Measurements from ENCODE around the gene ADGRG2.
"Not testable (repeated sequence)": the region's sequence is repeated elsewhere in the genome, so short reads cannot be mapped to it uniquely, and the experiment has no call there.

Gene ADGRG2

GRCh38 chrX:19086102-19086772, 36.0 kb downstream of the ADGRG2 start:
- no peak for DNase-seq

DNA sequence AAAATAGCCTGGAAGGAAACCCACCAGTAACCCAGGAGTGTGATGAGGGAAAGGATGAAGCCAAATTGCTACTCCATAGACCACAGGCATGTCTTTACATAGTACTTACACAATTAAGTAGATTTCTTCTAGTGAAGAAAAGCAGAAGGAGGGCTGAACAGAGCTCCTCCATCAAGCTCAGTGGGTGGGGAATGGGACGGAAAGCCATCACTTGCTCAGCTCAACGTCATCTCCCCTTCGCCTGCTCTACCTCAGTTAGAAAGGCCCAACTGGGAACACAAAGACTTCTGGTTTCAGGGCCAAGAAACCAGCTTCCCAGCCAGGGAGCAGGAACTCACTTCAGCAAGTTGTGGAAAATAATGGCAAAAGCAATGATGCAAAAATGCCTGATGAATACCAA, 36.6 kb downstream of the ADGRG2 start:
- DNase-seq: no peak

GRCh38 chrX:19075754-19076153, 46.5 kb downstream of the ADGRG2 start:
- DNase-seq: no peak

DNA sequence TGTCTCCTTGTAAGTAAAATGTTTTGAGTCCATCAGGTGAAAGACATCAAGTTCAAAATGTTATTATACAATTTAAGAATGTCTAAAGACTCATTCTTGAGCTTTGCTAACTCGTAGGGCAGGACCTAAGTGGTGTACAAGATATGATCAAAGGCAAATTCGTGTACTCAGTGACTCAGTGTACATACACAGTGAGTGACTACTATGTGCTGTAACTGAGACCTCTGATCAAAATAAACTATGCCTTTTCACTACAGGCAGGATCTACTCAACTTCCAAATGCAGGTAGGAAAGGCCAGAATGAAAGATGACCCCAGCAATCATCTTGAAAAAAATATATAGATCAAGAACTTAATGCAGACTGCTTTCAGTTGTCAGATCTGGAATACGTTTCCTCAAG, 49.9 kb downstream of the ADGRG2 start:
- no peak for DNase-seq

DNA sequence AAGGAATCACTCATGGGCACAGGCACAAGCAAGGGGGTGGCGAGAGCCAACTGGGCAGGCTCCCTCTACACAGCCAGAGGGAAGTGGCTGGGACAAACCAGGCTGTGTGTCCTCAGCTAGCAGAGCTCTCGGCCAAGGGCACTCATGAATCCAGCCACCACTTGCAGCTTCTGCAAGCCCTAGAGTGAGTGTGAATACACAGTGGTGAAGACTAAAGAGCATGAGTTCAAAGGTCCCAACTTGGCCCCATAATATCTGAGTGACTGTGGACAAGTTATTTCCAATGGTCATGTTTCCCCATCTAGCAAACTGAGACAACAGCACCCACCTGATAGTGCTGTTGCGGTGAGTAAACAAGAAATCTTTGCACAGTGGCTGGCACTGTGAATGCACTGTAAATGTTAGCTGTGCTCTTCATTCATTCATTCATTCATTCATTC, 51.7 kb downstream of the ADGRG2 start:
- no peak for DNase-seq

DNA sequence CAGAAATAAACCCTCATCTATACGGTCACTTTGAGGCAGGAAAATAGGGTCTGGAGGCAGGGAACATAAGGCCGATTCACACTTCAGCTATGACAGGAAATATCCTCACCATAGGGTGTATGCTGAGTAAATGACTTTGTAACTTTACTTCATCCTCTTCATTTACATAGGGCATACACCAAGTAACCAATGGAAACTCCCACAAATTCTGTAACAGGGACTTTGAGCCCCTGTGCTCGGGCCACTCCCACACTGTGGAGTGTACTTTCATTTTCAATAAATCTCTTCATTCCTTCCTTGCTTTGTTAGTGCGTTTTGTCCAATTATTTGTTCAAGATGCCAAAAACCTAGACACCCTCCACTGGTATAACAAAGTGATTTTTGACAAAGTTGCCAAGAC, 55.3 kb downstream of the ADGRG2 start:
- DNase-seq: not testable (repeated sequence)

DNA sequence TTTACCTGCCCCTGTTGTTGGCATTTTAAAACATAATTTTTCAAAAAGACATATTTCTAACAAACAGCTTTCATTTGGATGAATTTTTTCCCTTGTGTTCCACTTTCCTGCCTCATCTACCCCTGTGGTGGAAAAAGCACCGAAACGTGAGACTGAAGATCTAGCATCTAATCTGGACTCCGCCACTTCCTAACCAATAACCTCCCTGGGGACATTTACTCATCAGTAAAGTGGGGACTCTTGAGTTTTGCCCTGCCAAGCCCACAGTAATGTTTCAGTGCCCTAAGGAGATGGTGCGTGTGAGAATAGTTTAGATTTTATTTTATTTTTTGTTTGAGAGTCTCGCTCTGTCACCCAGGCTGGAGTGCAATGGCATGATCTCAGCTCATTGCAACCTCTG, 56.7 kb downstream of the ADGRG2 start:
- no peak for DNase-seq

- DNase-seq: no peak
These were observed 58.1 kb downstream of the ADGRG2 start for GRCh38 chrX:19064175-19064574.

DNA sequence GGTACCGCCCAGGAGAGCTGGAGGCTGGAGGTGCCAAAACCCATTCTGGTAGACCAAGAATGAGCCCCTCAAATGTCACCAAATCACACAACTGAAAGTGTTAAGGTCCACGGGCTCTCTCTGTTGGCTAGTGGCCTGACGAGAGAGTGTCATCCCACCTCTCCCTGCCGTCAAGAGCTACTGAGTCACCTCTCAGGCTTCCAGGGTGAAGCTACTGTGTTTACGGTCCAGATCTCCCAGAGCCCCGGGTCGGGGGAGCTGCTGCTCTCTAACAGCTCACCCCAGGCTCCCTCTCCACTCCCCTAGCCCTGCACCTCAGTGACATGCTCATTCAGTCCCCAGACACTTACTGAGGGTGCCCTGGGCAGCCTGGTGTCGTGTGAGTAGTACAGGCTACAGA, 59.2 kb downstream of the ADGRG2 start:
- DNase-seq: no peak

DNA sequence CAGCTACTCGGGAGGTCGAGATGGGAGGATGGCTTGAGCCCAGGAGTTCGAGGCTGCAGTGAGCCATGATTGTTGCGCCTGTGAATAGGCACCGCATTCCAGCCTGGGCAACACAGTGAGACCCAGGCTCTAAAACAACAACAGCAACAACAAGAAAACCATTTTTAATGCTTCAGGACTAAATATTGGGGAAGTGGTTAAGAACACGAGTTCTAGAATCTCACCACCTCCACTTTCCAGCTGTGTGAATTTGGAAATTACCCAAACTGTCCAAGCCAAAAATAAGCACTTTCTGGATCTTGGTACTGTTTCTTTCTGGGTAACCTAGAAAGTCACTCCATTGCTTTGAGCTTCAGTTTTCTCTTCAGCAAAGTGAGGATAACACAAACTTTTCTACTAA, 63.2 kb downstream of the ADGRG2 start:
- DNase-seq: no peak

- no peak for DNase-seq
These were observed 64.4 kb downstream of the ADGRG2 start for GRCh38 chrX:19057856-19058255.

GRCh38 chrX:19049110-19049509, 73.2 kb downstream of the ADGRG2 start:
- no peak for DNase-seq

DNA sequence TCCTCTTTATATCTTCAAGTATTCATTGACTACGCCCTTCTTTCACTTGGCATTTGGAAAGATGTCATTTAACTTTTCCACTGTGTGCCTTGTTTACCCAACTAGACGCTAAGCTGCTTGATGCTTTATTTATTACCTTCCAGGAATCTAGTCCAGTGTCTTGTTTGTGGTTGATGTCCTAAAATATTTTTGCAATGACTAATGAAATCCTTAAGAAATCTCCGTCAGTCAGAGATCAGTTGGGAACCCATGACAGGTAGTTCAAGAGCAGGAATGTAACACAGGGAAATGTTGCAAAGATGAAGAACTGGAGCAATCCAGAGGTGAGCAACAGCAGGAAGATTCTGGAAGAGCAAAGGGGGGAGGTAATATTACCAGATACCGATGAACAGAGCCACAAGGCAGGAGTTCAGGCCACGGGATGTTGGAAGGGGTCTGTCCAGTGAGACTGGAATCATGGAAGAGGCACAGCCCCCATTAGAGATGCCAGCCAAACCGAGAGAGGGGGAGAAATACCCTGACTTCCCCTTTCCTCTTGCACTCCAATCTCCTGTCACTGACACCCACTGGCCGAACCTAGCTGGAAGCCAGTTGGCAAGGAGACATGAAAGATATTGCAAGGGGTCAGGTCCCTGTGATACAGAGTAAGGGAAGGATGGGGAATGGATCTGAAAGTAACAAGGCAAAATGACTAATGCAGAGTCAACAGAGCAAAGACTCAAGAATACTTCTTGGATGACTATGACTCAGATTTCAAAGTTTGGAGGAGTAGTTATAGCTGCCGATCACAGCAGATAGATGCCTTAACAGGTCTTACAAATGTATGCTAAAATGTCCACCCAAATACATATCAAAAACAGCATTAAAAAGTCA, 75.7 kb downstream of the ADGRG2 start:
- no peak for DNase-seq

- DNase-seq: no peak
These were observed 81.9 kb downstream of the ADGRG2 start for GRCh38 chrX:19040373-19040772.

GRCh38 chrX:19034025-19034424, 88.2 kb downstream of the ADGRG2 start:
- no peak for DNase-seq

DNA sequence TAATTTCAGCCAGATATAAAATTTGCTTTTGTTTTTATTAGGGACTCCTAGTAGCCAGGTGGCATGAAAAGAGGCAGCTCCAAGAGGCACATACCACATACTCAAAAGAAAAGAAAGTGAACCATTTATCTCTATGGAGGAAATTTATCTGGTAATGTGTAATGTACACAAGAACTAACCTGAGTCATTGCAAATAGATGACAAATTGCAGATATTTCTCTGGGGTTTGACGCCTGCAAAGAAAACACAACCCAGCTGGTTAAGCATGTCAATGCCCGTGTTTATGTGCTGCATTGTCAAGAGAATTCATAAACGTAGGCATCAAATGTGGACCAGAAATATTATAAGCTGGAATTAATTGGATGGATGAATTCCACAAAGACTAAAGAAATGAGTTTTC, 91.5 kb downstream of the ADGRG2 start:
- no peak for DNase-seq

- no peak for DNase-seq
These were observed 93.7 kb downstream of the ADGRG2 start for GRCh38 chrX:19028560-19028959.

GRCh38 chrX:19024366-19024765, 97.9 kb downstream of the ADGRG2 start:
- no peak for DNase-seq

DNA sequence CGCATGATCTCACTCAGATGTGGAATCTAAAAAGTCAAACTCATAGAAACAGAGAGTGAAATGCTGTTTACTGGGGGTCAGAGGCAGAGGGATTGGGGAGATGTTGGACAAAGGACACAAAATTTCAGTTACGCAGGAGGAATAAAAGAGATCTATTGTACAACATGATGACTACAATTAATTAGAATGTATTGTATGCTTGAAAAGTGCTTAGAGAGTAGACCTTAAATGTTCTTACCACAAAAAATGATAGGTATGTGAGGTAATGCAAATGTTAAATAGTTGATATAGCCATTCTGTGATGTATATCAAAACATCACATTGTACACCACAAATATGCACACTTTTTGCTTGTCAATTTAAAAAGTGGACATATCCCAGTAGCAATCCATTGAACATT, 102.3 kb downstream of the ADGRG2 start:
- DNase-seq: no peak

- DNase-seq: no peak
These were observed 105.0 kb downstream of the ADGRG2 start for GRCh38 chrX:19017271-19017670.

DNA sequence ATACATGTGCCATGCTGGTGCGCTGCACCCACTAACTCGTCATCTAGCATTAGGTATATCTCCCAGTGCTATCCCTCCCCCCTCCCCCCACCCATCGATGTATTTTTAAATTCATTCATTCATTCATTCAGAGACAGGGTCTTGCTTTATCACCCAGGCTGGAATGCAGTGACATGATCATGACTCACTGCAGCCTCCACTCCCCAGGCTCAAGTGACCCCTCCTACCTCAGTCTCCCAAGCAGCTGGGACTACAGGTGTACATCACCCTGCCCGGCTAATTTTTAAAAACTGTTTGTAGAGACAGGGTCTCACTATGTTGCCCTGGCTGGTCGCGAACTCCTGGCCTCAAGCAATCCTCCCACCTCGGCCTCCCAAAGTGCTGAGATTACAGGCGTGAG, 105.7 kb downstream of the ADGRG2 start:
- DNase-seq: not testable (repeated sequence)

- no peak for DNase-seq
These were observed 114.4 kb downstream of the ADGRG2 start for GRCh38 chrX:19007868-19008267.

DNA sequence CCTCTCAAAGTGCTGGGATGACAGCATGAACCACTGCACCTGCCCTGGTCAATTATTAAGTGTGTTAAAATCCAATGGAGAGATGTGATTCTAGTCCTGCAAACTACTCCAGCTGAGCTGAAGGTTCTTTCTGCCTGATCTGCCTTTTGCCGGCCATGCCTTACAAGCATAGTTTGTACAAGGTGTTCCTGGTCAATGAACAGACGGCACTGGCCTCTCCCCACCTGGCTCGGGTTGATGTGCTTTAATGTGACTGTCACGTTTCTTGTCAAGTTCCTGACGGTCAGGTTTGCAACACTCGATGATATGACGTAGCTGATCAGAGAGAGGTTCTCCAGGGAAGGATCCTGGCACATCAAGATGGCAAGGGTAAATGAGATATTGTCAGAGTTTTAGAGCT, 115.3 kb downstream of the ADGRG2 start:
- no peak for DNase-seq

- DNase-seq: no peak
These were observed 116.4 kb downstream of the ADGRG2 start for GRCh38 chrX:19005909-19006308.
